Stimulated activated naive CD8-positive, alpha-beta T cell treated with anti-CD3 and anti-CD28 coated beads, Interleukin-15, amount 100 ng/mL, for 72 hours (primary cell): ENCODE results near the gene GCC1.

ENCODE experiments used
- ATAC-seq: fragments of 150-1000 bp; cut with Tn5 transposase; 2 replicates; pipeline ENCODE4 v1.10.0; 2021; ENCODE audit warnings: mild to moderate bottlenecking, moderate library complexity
- DNase-seq, 2 donors: peaks; one replicate each; pipeline ENCODE4 v3.0.0; 2021 to 2022
- H3K27ac Mint-ChIP-seq, 2 donors: one replicate each; pipeline ENCODE4 v1.8.0; 2022; ENCODE audit warnings: mild to moderate bottlenecking in 2 of 2, mixed read lengths in 2 of 2, moderate library complexity in 2 of 2
- H3K27me3 Mint-ChIP-seq: one replicate; pipeline ENCODE4 v1.8.0; 2022; ENCODE audit warnings: mixed read lengths
- H3K4me1 Mint-ChIP-seq: one replicate; pipeline ENCODE4 v1.8.0; 2022; ENCODE audit warnings: mild to moderate bottlenecking, mixed read lengths
- H3K4me3 Mint-ChIP-seq, 2 donors: one replicate each; pipeline ENCODE4 v1.8.0; 2022; ENCODE audit warnings: mild to moderate bottlenecking in 2 of 2, mixed read lengths in 2 of 2, moderate library complexity in 1 of 2
- H3K9me3 Mint-ChIP-seq, 2 donors: one replicate each; pipeline ENCODE4 v1.8.0; 2022; ENCODE audit warnings: mixed read lengths in 2 of 2

GCC1 gene

GRCh38 chr7:127585044-127585953 is at the start of gene GCC1:
GCC1 (minus strand) TSS chr7:127585596; CDS start chr7:127585182, 414 bp downstream.
- peak; percentile 92 to 94 for DNase-seq
- no peaks in the 10 kb centered on the region for H3K9me3 Mint-ChIP-seq
- ATAC-seq, result peak; percentile 74
- H3K27ac Mint-ChIP-seq, result peak within 1 kb of the TSS; percentile 95 to 98
- H3K27me3 Mint-ChIP-seq, result no peaks in the 10 kb centered on the region
- H3K4me1 Mint-ChIP-seq, result peaks cover 62% of the 10 kb centered on the region
- H3K4me3 Mint-ChIP-seq, result peak within 1 kb of the TSS; percentile 92 to 94

- H3K4me3 Mint-ChIP-seq, result no peak overlapping the region
- DNase-seq, result no peak
- peaks cover 25% of the 10 kb centered on the region for H3K27me3 Mint-ChIP-seq
- no peak overlapping the region for H3K27ac Mint-ChIP-seq
- H3K4me1 Mint-ChIP-seq, result peaks cover 7% of the 10 kb centered on the region
- no peaks in the 10 kb centered on the region for H3K9me3 Mint-ChIP-seq
- no peak for ATAC-seq
Observed at GRCh38 chr7:127632276-127632910, 47.0 kb upstream of the GCC1 start.

GRCh38 chr7:127629268-127629854 is 44.0 kb upstream of the GCC1 start:
- peaks cover 17% of the 10 kb centered on the region for H3K27me3 Mint-ChIP-seq
- H3K27ac Mint-ChIP-seq, result peak overlapping the region in 1 of 2 donors; percentile 67
- no peaks in the 10 kb centered on the region for H3K4me1 Mint-ChIP-seq
- ATAC-seq (peak; percentile 86), DNase-seq (peak; percentile 45 to 46)
- no peaks in the 10 kb centered on the region for H3K9me3 Mint-ChIP-seq
- peak overlapping the region in 1 of 2 donors; percentile 48 for H3K4me3 Mint-ChIP-seq

- H3K4me3 Mint-ChIP-seq, result no peak overlapping the region
- ATAC-seq, result no peak
- no peaks in the 10 kb centered on the region for H3K4me1 Mint-ChIP-seq
- H3K9me3 Mint-ChIP-seq, result no peaks in the 10 kb centered on the region
- peaks cover 20% of the 10 kb centered on the region for H3K27me3 Mint-ChIP-seq
- H3K27ac Mint-ChIP-seq, result no peak overlapping the region
- DNase-seq, result no peak
Observed at GRCh38 chr7:127628445-127628844, 43.0 kb upstream of the GCC1 start.

DNA sequence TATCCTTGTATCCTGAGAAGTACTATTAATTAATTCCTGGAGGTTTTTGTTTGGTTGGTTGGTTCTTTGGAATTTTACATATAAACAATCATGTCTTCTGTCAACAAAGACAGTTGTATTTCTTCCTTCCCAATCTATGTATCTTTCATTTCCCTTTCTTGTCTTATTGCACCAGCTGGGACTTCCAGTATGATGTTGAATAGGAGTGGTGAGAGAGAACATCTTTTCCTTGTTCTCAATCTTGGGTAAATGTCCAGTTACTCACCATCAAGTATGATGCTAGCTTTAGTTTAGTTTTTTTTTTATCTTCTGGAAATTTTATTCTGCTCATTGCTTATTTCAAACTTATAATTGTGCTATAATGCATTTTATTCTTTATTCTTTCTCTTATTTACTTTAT is 39.9 kb upstream of the GCC1 start:
- Mint-ChIP-seq H3K4me3 (no peak overlapping the region), H3K9me3 (no peaks in the 10 kb centered on the region), H3K4me1 (peaks cover 12% of the 10 kb centered on the region), H3K27me3 (peaks cover 38% of the 10 kb centered on the region), H3K27ac (no peak overlapping the region)
- DNase-seq (no peak), ATAC-seq (no peak)

DNA sequence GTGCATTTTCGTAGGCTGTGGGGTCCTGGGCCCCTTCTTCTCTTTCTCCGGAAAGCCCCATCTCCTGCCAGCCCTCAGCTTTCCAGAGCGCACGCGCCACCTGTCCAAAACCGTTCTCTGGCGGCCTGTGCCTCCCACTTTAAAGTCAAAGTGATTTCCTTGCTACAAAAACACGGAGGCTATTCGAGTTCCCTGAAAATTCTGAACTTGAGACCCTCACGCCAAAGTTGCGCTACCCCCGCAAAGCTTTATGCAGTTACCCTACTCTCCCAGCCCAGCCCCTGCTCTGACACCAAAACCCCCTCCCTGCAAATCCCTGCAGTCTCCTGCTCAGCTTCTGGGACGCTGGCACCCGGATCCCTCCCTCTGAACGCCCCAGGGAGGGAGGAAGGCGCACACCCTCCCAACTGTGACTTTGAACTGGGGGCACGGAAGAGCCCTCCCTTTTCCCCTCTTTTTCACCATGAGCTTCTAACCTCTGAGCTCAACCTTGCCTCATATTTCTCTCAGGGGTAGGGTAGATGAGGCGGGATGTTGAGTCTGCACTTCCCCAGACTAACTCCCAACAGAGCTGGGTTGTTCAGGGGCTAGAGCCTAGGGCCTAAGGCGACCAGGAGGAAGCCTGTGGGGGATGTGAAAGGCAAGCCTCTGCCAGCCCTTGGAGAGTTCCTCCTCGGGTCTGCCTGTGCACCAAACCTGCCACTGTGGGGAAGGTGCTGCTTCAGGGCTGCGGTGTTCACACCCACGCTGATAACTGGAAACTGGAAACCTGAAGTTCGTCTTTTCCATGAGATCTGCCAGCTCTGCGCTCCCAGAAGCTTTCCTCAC is 35.2 kb upstream of the GCC1 start:
- no peak for DNase-seq

DNA sequence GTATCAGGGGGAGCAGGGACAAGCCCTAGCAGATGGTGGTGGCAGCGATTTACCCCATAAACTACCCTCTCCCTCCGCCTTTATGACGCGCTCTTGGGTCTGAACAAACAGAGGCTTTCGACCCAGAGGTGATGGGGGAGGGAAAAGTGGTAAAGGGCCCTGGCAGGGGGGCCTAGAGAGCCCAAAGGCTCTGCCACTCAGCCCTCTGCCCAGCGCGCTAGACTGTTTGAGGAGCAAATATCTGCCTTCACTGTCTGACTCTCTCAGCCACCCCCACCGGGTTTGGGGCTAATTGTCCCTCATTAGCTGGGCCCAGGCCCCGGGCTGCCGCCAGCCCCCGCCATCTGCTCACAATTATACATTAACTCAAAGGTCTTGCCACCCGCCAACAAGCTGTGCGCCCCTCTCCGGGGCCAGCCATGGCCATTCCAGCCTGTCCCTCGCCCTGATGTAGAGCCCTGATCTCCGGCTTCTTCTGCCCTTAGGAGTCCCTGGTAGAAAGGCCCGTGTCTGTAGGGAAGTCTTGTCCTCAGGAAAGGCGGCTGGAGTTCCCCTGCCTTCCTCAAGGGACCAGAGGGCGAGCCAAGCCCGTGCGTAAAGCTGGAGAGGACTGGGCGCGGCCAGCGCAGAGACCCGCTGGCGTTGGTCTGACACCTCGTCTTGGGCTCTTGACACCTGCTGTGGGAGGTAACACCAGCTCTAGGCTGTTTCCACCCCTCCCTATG is 34.4 kb upstream of the GCC1 start:
- Mint-ChIP-seq H3K27me3 (peaks cover 88% of the 10 kb centered on the region), H3K9me3 (no peaks in the 10 kb centered on the region)

More for the DNA sequence above, 35.2 kb upstream of the GCC1 start:
- H3K9me3 Mint-ChIP-seq, result no peaks in the 10 kb centered on the region
- H3K4me1 Mint-ChIP-seq, result peaks cover 17% of the 10 kb centered on the region
- H3K27me3 Mint-ChIP-seq, result peaks cover 86% of the 10 kb centered on the region
- peak overlapping the region; percentile 33 to 72 for H3K4me3 Mint-ChIP-seq
- ATAC-seq, result peak; percentile 48
- no peak overlapping the region for H3K27ac Mint-ChIP-seq

GRCh38 chr7:127618775-127619174 is 33.4 kb upstream of the GCC1 start:
- Mint-ChIP-seq H3K4me3 (no peak overlapping the region), H3K9me3 (no peaks in the 10 kb centered on the region), H3K27me3 (peaks cover 83% of the 10 kb centered on the region), H3K4me1 (peaks cover 17% of the 10 kb centered on the region), H3K27ac (no peak overlapping the region)
- DNase-seq (no peak), ATAC-seq (no peak)

More for the DNA sequence above, 34.4 kb upstream of the GCC1 start:
- Mint-ChIP-seq H3K4me1 (peaks cover 17% of the 10 kb centered on the region), H3K4me3 (no peak overlapping the region), H3K27ac (no peak overlapping the region)
- DNase-seq (no peak), ATAC-seq (peak; percentile 27)

DNA sequence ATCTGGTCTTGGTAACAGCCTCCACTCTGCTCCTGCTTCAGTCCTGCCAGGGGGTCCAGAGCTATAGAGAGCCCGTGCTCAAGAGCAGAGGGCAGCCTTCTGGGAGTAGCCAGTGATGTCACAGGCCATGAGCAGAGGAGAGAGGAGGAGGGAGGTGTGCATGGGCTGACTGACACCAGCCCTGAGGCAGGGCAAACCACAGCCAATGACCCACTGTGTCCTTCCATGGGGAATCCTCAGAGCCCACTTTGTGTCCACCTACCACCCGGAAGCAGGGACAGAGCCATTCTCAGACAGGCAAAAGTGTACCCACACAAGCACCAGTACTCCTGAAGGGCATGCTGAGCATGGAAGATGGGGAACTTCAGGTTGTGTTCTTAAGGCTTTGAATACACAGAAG is 32.6 kb upstream of the GCC1 start, which contains the start of gene PAX4:
PAX4 (minus strand) TSS at position 101 of the 400 bp plus-strand sequence. CDS start 2,214 bp downstream, outside the sequence.
- Mint-ChIP-seq H3K27me3 (peaks cover 87% of the 10 kb centered on the region), H3K9me3 (no peaks in the 10 kb centered on the region), H3K4me1 (peaks cover 17% of the 10 kb centered on the region), H3K4me3 (no peak within 1 kb of the TSS), H3K27ac (no peak within 1 kb of the TSS)
- ATAC-seq (no peak), DNase-seq (no peak)

- H3K27me3 Mint-ChIP-seq, result peaks cover 76% of the 10 kb centered on the region
- no peak overlapping the region for H3K27ac Mint-ChIP-seq
- no peak overlapping the region for H3K4me3 Mint-ChIP-seq
- H3K4me1 Mint-ChIP-seq, result peaks cover 17% of the 10 kb centered on the region
- ATAC-seq (no peak), DNase-seq (no peak)
- H3K9me3 Mint-ChIP-seq, result no peaks in the 10 kb centered on the region
Observed at GRCh38 chr7:127616724-127617123, 31.3 kb upstream of the GCC1 start.

DNA sequence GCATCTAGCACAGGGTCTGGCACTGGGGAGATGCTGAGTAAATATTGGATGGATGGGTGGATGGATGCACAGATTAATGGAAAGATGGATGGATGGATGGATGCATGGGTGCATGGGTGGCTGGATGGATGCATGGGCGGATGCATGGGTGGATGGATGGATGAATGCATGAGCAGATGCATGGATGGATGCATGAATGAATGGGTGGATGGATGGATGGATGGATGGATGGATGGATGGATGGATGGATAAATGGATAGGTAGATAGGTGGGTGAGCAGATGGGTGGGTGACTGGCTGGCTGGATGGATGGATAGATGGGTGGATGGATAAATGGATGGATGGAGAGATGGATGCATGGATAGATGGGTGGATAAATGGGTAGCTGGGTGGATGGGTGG is 26.9 kb upstream of the GCC1 start:
- ATAC-seq, result no peak
- Mint-ChIP-seq H3K4me3 (no peak overlapping the region), H3K27me3 (peaks cover 31% of the 10 kb centered on the region), H3K4me1 (no peaks in the 10 kb centered on the region), H3K9me3 (no peaks in the 10 kb centered on the region), H3K27ac (peak overlapping the region in 1 of 2 donors; percentile 3)
- DNase-seq, result no peak

DNA sequence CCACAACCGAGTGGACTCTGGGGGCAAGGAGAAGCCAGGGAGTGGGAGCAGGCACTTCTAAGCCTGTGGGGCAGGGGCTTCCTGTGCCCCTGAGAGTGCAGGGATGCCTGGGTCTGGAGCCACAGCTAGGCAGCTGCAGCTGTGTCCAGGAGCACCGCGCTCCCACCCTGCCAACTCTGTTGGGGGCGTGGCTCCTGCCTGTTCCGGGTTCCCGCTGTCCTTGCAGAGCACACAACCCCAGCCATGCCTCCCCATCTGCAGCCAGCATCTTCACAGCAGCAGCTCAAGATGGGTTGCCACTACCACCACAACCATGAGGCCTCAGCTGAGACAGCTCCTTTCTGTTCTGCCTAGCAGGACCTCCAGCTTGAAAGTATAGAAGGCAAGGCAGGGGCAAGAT is 23.9 kb upstream of the GCC1 start:
- Mint-ChIP-seq H3K9me3 (no peaks in the 10 kb centered on the region), H3K27ac (no peak overlapping the region), H3K4me1 (no peaks in the 10 kb centered on the region), H3K27me3 (peaks cover 12% of the 10 kb centered on the region), H3K4me3 (no peak overlapping the region)
- DNase-seq, result no peak
- ATAC-seq, result no peak

GRCh38 chr7:127608446-127608845 is 23.1 kb upstream of the GCC1 start:
- ATAC-seq (no peak), DNase-seq (no peak)
- Mint-ChIP-seq H3K27me3 (peaks cover 6% of the 10 kb centered on the region), H3K9me3 (no peaks in the 10 kb centered on the region), H3K27ac (no peak overlapping the region), H3K4me1 (no peaks in the 10 kb centered on the region), H3K4me3 (no peak overlapping the region)

GRCh38 chr7:127600885-127601284 is 15.5 kb upstream of the GCC1 start:
- Mint-ChIP-seq H3K9me3 (no peaks in the 10 kb centered on the region), H3K4me3 (no peak overlapping the region), H3K27me3 (no peaks in the 10 kb centered on the region), H3K27ac (no peak overlapping the region), H3K4me1 (no peaks in the 10 kb centered on the region)
- DNase-seq, result no peak
- no peak for ATAC-seq
